GM12878 (cell line): ENCODE data around the gene PRR7. TPM values are rescaled to one million over a fixed set of nuclear protein-coding genes. Genes with fewer than 3 reads are reported as not detected.

Experiments used
- ATF2 ChIP-seq: IDR thresholded peaks from 2 replicates; pipeline ENCODE4 v1.6.1; 2012; ENCODE audit warnings: low read length, inconsistent platforms
- BHLHE40 ChIP-seq, 2 experiments: fragments of 450-650 bp in 1 of 2; IDR thresholded peaks; 2 replicates each; pipeline ENCODE4 v1.6.1; 2011 to 2017; ENCODE audit warnings: low read depth in 2 of 2, borderline replicate concordance in 1 of 2, improper control_type of control experiment in 1 of 2, low read length in 1 of 2, mild to moderate bottlenecking in 1 of 2
- CBX5 ChIP-seq: sonication (generic); IDR thresholded peaks from 2 replicates; pipeline ENCODE4 v1.6.1; 2016; ENCODE audit warnings: low read depth, moderate library complexity, mild to moderate bottlenecking, inconsistent platforms
- CEBPB ChIP-seq, 2 experiments: fragments of 150-350 bp in 1 of 2; IDR thresholded peaks; 2 replicates each; pipeline ENCODE4 v1.6.1; 2012 to 2014; ENCODE audit warnings: low read depth in 2 of 2, low read length in 2 of 2, borderline replicate concordance in 1 of 2, inconsistent platforms in 1 of 2
- CHD4 ChIP-seq: fragments of 200-600 bp; sonication (generic); IDR thresholded peaks from 2 replicates; pipeline ENCODE4 v1.6.1; 2016; ENCODE audit warnings: mild to moderate bottlenecking
- E4F1 ChIP-seq: fragments of 450-650 bp; IDR thresholded peaks from 2 replicates; pipeline ENCODE4 v1.6.1; 2018; ENCODE audit warnings: borderline replicate concordance, mild to moderate bottlenecking; ENCODE audit not compliant: partially characterized antibody
- EED ChIP-seq: sonication (generic); IDR thresholded peaks from 2 replicates; pipeline ENCODE4 v1.6.1; 2016; ENCODE audit warnings: antibody characterized with exemption, low read depth
- FOS ChIP-seq: IDR thresholded peaks from 3 replicates; pipeline ENCODE4 v1.6.1; 2011; ENCODE audit warnings: borderline replicate concordance; ENCODE audit not compliant: insufficient read length; ENCODE audit errors: extremely low read depth
- KAT2A ChIP-seq: conservative IDR thresholded peaks from 2 replicates; pipeline ENCODE4 v1.6.1; 2011; ENCODE audit warnings: low read depth, low read length; ENCODE audit not compliant: control insufficient read depth
- LARP7 ChIP-seq: fragments of 450-650 bp; IDR thresholded peaks from 2 replicates; pipeline ENCODE4 v1.6.1; 2017; ENCODE audit warnings: mild to moderate bottlenecking
- MAX ChIP-seq: IDR thresholded peaks from 2 replicates; pipeline ENCODE4 v1.6.1; 2012; ENCODE audit warnings: low read depth, low read length, improper control_type of control experiment
- NR2C1 ChIP-seq: fragments of 450-650 bp; IDR thresholded peaks from 2 replicates; pipeline ENCODE4 v1.6.1; 2017; ENCODE audit warnings: antibody characterized with exemption, mild to moderate bottlenecking, moderate library complexity
- NR2F1 ChIP-seq: fragments of 450-650 bp; conservative IDR thresholded peaks from 2 replicates; pipeline ENCODE4 v1.6.1; 2017; ENCODE audit warnings: mild to moderate bottlenecking
- SP1 ChIP-seq: IDR thresholded peaks from one replicate; pipeline ENCODE4 v1.6.1; 2011; ENCODE audit warnings: low read depth, low read length
- SREBF1 ChIP-seq: IDR thresholded peaks from 2 replicates; pipeline ENCODE4 v1.6.1; 2012; ENCODE audit warnings: mild to moderate bottlenecking, low read length
- TAF1 ChIP-seq: IDR thresholded peaks from 2 replicates; pipeline ENCODE4 v1.6.1; 2011; ENCODE audit warnings: mild to moderate bottlenecking, low read depth, low read length, borderline replicate concordance
- TCF3 ChIP-seq: IDR thresholded peaks from 2 replicates; pipeline ENCODE4 v1.6.1; 2012; ENCODE audit warnings: low read depth, mild to moderate bottlenecking, low read length, borderline replicate concordance; ENCODE audit not compliant: insufficient read depth
- USF1 ChIP-seq: IDR thresholded peaks from 2 replicates; pipeline ENCODE4 v1.6.1; 2011; ENCODE audit warnings: borderline replicate concordance, low read depth, mild to moderate bottlenecking, moderate library complexity, mixed read lengths, low read length; ENCODE audit not compliant: insufficient read depth; ENCODE audit errors: extremely low read length
- YBX1 ChIP-seq: fragments of 450-650 bp; IDR thresholded peaks from 2 replicates; pipeline ENCODE4 v1.6.1; 2016; ENCODE audit warnings: antibody characterized with exemption
- YY1 ChIP-seq: IDR thresholded peaks from 2 replicates; pipeline ENCODE4 v1.6.1; 2011; ENCODE audit warnings: low read depth, mild to moderate bottlenecking, low read length
- ZBTB4 ChIP-seq: fragments of 450-650 bp; formaldehyde crosslinking; IDR thresholded peaks from 2 replicates; pipeline ENCODE4 v1.4.0; 2022; ENCODE audit warnings: mild to moderate bottlenecking, moderate library complexity
- ZNF384 ChIP-seq: IDR thresholded peaks from 2 replicates; pipeline ENCODE4 v1.6.1; 2012; ENCODE audit warnings: low read depth, mild to moderate bottlenecking, low read length, improper control_type of control experiment, borderline replicate concordance
- polyA plus RNA-seq, 11 experiments: library from polyadenylated mRNA; depleted of rRNA in 4 of 11; unstranded in 6 of 11; stranded (reverse) in 5 of 11; fragments of >200 nt; fragmentation: Nextera tagmentation in 4 of 11; fragmentation: Illumina TruSeq in 1 of 11; extraction: Ambion mirVana in 4 of 11; extraction: Trizol in 1 of 11; gene quantifications; 1 replicate in 1 of 11; 2 replicates in 10 of 11; pipeline versions ENCODE4 v1.2.1 to v1.2.3, GENCODE V29; 2011 to 2016; ENCODE audit warnings: inconsistent platforms in 2 of 11, missing spikeins in 2 of 11, low read depth in 1 of 11
- total RNA-seq, 4 experiments: library from RNA; depleted of rRNA in 3 of 4; stranded (reverse); fragments of >200 nt in 3 of 4; fragmentation: Illumina TruSeq in 1 of 4; extraction: Trizol in 1 of 4; gene quantifications; 2 replicates each; pipeline versions ENCODE4 v1.2.1 to v1.2.3, GENCODE V29; 2013 to 2021

PRR7 gene
- total and polyA plus RNA-seq, 10 of the 15 experiments (the other 5 are each of a cell fraction or from before 2014, with no cell fraction given) = 0.09 to 18.8 (median 4.6) TPM; not detected in 2

- TF ChIP-seq ZNF384 (no peak), CEBPB (IDR thresholded peaks at IDR 0.05; ENCODE audit: borderline replicate concordance in 1 of 2, low read depth in 2 of 2, low read length in 2 of 2) (no peak), CHD4 (no peak), TCF3 (0 out of 2 replicates have a peak, but pooled peaks have one; percentile 42), E4F1 (no peak), ATF2 (no peak), SP1 (peak; percentile 63), TAF1 (peak; percentile 22; the same call in 1 of the 2 replicates), MAX (peak; percentile 14; the same call in 1 of the 2 replicates), SREBF1 (no peak), NR2C1 (no peak), BHLHE40 (IDR thresholded peaks at IDR 0.05; ENCODE audit: borderline replicate concordance in 1 of 2, low read depth in 2 of 2, low read length in 1 of 2) (peak; percentile 68 to 69; a peak in 3 of 4 replicates), ZBTB4 (no peak), EED (peak; percentile 45; the same call in 1 of the 2 replicates), LARP7 (no peak), YY1 (peak; percentile 50; the same call in 1 of the 2 replicates), USF1 (no peak), NR2F1 (0 out of 2 replicates have a peak, but pooled peaks have one; percentile 41), FOS (no peak), YBX1 (no peak), CBX5 (no peak), KAT2A (no peak)
Measured at GRCh38 chr5:177429248-177430040, 17.2 kb upstream of the PRR7 start (continued).
